ENCODE measurements around the gene PPP2R5E.

Gene PPP2R5E

DNA sequence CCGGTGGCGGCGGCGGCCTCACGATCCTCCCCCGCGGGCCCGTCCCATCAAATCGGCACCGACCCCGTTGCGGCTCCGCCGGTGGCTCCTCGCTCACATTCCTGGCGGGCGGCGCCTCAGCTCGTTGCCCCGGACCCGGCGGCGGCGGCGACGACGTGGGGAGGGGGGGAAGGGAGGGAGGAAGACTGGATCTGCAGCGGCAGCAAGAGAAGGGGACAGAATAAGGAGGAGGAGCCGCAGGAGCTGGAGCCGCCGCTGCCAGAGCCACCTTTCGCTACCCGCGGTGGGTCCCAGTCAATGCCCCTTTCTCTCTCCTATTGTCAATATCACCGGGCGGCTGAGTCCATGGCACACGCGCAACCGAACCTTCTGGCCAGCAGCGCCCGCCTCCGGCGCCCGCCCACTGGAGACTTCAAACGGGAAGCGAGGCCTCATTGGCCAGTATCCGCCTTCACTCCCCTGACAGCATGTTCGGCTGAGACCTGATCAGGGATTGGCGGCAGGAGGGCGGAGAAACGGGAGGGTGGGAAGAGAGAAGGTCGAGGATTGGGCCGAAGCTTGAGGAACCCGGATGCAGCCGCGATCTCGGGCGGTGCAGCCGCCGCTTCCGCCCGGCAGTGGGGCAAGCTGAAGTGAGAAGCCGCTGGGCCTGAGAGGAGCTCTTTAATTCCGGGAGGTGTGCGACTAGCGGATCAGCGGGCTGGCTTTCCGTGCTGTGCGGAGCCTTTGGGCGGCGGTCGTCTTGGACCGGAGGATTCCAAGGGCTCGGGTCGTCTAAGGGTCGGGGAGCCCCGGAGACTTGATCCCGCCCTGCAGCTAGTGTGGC, at the start of gene PPP2R5E:
Gene PPP2R5E, minus strand, starts transcription at position 378 of the 826 bp plus-strand sequence. CDS start 3,692 bp downstream, outside the sequence.
- no peak for TF ChIP-seq GATA2 (IDR thresholded peaks at IDR 0.05; ENCODE audit: low read depth, low read length)

- no peak for TF ChIP-seq GATA3 (IDR thresholded peaks at IDR 0.05; ENCODE audit: low read depth, low read length)
- TF ChIP-seq GATA2 (IDR thresholded peaks at IDR 0.05; ENCODE audit: low read depth, low read length): no peak
Measured at GRCh38 chr14:63581491-63581890, 38.3 kb upstream of the PPP2R5E start.

DNA sequence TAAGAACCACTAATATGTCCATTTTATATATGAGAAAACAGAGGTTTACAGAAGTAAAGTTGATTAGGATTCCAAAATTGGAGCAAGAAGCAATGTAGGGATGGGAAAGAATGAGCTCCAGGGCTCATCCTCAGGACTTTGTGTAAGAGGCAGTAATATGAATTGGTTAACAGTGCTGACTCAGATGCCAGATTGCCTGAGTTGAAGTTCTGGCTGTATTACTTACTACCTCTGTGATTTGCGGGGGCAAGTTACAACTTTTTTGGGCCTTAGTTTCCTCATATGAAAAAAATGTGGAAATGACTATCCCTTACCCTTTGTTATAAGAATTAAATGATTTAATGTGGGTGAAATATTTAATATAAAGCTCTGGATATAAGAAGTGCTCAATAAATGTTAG, 35.1 kb upstream of the PPP2R5E start:
- no peak for TF ChIP-seq GATA2 (IDR thresholded peaks at IDR 0.05; ENCODE audit: low read depth, low read length)
- no peak for TF ChIP-seq GATA3 (IDR thresholded peaks at IDR 0.05; ENCODE audit: low read depth, low read length)

GRCh38 chr14:63573581-63573980, 30.4 kb upstream of the PPP2R5E start:
- no peak for TF ChIP-seq GATA3 (IDR thresholded peaks at IDR 0.05; ENCODE audit: low read depth, low read length)
- no peak for TF ChIP-seq GATA2 (IDR thresholded peaks at IDR 0.05; ENCODE audit: low read depth, low read length)

DNA sequence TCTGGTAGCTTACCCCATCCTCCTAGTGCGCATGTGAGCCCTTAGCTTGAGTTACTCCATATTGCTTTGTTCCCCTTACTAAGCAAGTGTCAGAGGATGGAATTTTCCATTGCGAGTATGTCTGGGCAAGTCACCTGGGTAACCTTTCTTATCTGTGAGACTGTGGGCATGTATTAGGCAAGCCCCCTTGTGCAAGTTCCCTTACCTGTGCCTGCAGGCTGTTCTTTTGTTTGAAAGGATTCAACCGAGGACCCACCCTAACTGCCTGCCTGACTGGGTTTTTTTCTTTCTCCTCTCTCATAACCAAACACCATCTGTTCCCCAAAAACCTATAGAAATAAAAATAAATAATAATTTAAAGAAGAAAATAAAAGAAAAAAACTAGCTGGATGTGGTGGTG, 22.3 kb upstream of the PPP2R5E start:
- TF ChIP-seq GATA2 (IDR thresholded peaks at IDR 0.05; ENCODE audit: low read depth, low read length) (no peak), GATA3 (IDR thresholded peaks at IDR 0.05; ENCODE audit: low read depth, low read length) (no peak)

DNA sequence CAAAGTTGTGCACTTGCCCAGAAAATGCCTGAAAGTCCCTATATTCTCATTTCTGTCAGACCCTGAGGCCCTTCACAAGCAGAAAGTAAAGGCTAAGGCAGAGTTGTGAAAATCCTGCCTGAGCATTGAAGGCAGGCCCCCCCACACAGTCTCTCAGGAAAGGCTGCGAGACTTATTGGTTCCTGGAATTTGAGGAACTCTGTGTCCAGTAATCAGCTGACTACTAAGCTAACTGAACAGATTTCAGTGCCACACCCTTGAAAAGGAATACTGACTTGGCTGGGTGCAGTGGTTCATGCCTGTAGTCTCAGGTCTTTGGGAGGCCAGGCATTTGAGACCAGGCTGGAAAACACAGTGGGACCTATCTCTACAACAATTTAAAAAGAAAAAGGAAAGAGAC, 21.1 kb upstream of the PPP2R5E start:
- TF ChIP-seq GATA2 (IDR thresholded peaks at IDR 0.05; ENCODE audit: low read depth, low read length) (no peak), GATA3 (IDR thresholded peaks at IDR 0.05; ENCODE audit: low read depth, low read length) (no peak)

DNA sequence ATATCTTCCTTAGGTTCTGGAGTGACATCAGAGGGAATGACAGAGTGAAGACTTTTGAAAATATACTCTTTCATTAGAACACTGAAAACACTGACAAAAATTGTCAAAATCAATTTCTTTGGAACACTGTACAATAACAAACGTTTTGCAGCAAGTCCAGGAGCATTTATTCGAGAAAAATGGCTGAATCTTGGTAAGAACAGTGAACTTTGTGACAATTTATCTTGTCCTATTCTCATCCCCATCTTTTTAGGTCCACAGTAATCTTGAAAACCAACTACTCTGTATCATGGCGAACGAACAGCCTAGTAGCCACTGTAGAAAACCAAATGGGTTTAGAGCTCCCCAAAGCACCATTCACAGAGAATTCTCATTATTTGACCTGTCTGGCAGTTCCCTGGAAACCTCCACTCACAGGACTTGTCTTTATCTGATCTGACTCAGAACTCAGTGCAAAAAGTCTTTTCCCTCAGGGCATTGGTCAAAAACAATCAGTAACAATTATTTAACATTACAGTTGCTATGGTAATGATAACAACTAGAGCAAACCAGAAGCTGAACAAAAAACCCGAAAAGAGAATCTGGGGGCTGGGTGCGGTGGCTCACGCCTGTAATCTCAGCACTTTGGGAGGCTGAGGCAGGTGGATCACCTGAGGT, 20.3 kb upstream of the PPP2R5E start:
- TF ChIP-seq GATA3 (IDR thresholded peaks at IDR 0.05; ENCODE audit: low read depth, low read length) (peak; percentile 50; the same call in 1 of the 2 replicates), GATA2 (IDR thresholded peaks at IDR 0.05; ENCODE audit: low read depth, low read length) (peak; percentile 73)

- TF ChIP-seq GATA2 (IDR thresholded peaks at IDR 0.05; ENCODE audit: low read depth, low read length) (no peak), GATA3 (IDR thresholded peaks at IDR 0.05; ENCODE audit: low read depth, low read length) (no peak)
Measured at GRCh38 chr14:63562405-63562804, 19.2 kb upstream of the PPP2R5E start.

DNA sequence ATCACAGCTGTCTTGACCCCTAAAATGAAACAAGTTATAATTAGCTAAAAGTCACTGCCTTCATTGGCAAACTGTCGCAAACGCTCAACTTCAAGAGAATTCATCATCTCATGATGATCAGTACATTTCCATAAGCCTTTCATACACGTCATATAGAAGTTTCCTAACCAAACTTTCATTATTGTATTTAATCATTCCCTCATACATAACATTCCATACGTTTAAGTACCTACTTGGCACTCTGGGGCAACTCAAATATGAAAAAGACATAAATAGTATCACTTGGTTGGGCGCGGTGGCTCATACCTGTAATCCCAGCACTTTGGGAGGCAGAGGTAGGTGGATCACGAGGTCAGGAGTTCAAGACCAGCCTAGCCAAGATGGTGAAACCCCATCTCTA, 12.4 kb upstream of the PPP2R5E start:
- TF ChIP-seq GATA2 (IDR thresholded peaks at IDR 0.05; ENCODE audit: low read depth, low read length): no peak
- no peak for TF ChIP-seq GATA3 (IDR thresholded peaks at IDR 0.05; ENCODE audit: low read depth, low read length)

GRCh38 chr14:63551332-63551731, 8.2 kb upstream of the PPP2R5E start:
- TF ChIP-seq GATA2 (IDR thresholded peaks at IDR 0.05; ENCODE audit: low read depth, low read length) (no peak), GATA3 (IDR thresholded peaks at IDR 0.05; ENCODE audit: low read depth, low read length) (no peak)

GRCh38 chr14:63547798-63548335, 4.7 kb upstream of the PPP2R5E start:
- TF ChIP-seq GATA2 (IDR thresholded peaks at IDR 0.05; ENCODE audit: low read depth, low read length) (no peak), GATA3 (IDR thresholded peaks at IDR 0.05; ENCODE audit: low read depth, low read length) (no peak)

DNA sequence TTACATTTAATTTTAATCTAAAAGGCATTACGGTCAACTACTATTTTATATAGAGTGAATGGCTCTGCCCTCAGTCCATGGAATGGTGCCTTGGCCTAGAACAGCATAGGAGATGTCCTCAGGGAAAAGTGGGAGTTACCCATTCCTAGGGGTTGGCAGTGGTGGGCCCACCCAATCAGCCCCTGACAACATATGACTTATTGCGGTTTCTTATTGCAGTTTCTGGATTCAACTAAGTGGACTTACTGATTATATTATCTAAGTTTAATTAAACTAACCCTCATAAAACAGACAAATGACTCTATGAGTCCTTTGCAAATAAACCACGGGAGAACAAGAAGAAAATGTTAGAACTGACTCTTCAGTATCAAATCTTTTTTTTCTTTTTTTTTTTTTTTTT, 2.3 kb upstream of the PPP2R5E start:
- no peak for TF ChIP-seq GATA3 (IDR thresholded peaks at IDR 0.05; ENCODE audit: low read depth, low read length)
- TF ChIP-seq GATA2 (IDR thresholded peaks at IDR 0.05; ENCODE audit: low read depth, low read length): no peak

- TF ChIP-seq GATA3 (IDR thresholded peaks at IDR 0.05; ENCODE audit: low read depth, low read length) (no peak), GATA2 (IDR thresholded peaks at IDR 0.05; ENCODE audit: low read depth, low read length) (no peak)
Measured at GRCh38 chr14:63544591-63545299, 1.6 kb upstream of the PPP2R5E start.

DNA sequence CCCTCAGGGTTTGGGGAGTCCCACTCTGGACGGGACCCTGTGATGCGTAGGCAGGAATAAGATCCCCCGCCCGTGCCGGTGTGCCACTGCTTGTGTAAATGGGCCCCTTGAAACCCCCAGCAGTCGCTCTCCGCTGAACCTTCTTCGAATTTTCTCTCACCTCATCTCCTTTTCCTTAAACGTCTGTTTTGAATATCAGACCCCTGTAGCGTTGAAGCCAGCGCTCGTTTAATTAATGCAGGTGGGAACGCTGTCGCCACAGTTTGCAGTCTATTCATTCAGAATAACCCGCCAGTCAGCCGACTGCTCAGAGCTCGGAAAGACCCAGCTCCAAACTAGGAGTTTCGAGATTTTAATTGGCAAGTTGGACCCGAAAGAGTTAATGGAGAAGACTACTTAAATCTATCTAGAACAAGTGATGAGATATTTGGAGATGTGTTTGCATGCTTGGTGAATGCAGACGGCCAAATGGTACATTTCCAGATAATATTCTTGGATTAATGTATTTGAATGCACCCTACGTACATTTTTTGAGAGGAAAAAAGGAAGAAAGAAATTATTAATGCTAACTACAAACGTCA, 739 bp upstream of the PPP2R5E start:
- no peak for TF ChIP-seq GATA3 (IDR thresholded peaks at IDR 0.05; ENCODE audit: low read depth, low read length)
- no peak for TF ChIP-seq GATA2 (IDR thresholded peaks at IDR 0.05; ENCODE audit: low read depth, low read length)
